Heart right ventricle (tissue), 16 donors: ENCODE data around the gene GGT6. TPM values are rescaled to one million over a fixed set of nuclear protein-coding genes. Genes with fewer than 3 reads are reported as not detected.

Experiments used
- ATAC-seq, 8 donors: fragments of 200-7000 bp; cut with Tn5 transposase; one replicate each; pipeline ENCODE4 v1.9.1; 2020; ENCODE audit warnings: mild to moderate bottlenecking in 8 of 8, moderate library complexity in 8 of 8, moderate number of reproducible peaks in 1 of 8
- DNase-seq, 2 donors: peaks; one replicate each; pipeline ENCODE4 v3.0.0-alpha.2; 2020
- H3K27ac ChIP-seq, 10 donors: fragments of 200-600 bp; sonication (generic) in 2 of 10; one replicate each; pipeline versions ENCODE4 v1.5.0 to v1.8.0; 2020 to 2022; ENCODE audit warnings: mild to moderate bottlenecking in 3 of 10
- H3K27me3 ChIP-seq, 7 donors: fragments of 200-600 bp; one replicate each; pipeline ENCODE4 v1.8.0; 2021 to 2022; ENCODE audit warnings: mild to moderate bottlenecking in 2 of 7
- H3K36me3 ChIP-seq, 9 donors: fragments of 200-600 bp; sonication (generic) in 1 of 9; one replicate each; pipeline versions ENCODE4 v1.5.0 to v1.8.0; 2020 to 2022; ENCODE audit warnings: mild to moderate bottlenecking in 2 of 9
- H3K4me1 ChIP-seq, 9 donors: fragments of 200-600 bp; sonication (generic) in 1 of 9; one replicate each; pipeline versions ENCODE4 v1.5.0 to v1.8.0; 2020 to 2022; ENCODE audit warnings: mild to moderate bottlenecking in 4 of 9
- H3K4me3 ChIP-seq, 10 donors: fragments of 200-600 bp; sonication (generic) in 2 of 10; one replicate each; pipeline versions ENCODE4 v1.5.0 to v1.8.0; 2020 to 2022; ENCODE audit warnings: mild to moderate bottlenecking in 7 of 10, moderate library complexity in 2 of 10
- H3K9me3 ChIP-seq, 11 donors: fragments of 200-600 bp in 10 of 11; sonication (generic) in 2 of 11; one replicate each; pipeline versions ENCODE4 v1.5.0 to v1.8.0; 2013 to 2022; ENCODE audit warnings: mild to moderate bottlenecking in 2 of 11, control low read depth in 1 of 11, moderate library complexity in 1 of 11
- WGBS, 2 donors: extraction: QIAGEN DNeasy Blood & Tissue Kit; methylation state at CpG; one replicate each; pipeline ENCODE4 v1.1.7; 2013; ENCODE audit warnings: inconsistent platforms in 1 of 2; 5-methylcytosine and 5-hydroxymethylcytosine counted together
- intact Hi-C, 10 donors: fragments of 100-400 bp; cut with DNase I; formaldehyde crosslinking; loops; one replicate each; pipeline versions ENCODE4 v1.11.1 to v1.14.2; 2022
- polyA plus RNA-seq, 2 donors: library from polyadenylated mRNA; stranded (reverse); fragments of 200-250 nt; gene quantifications; one replicate each; pipeline ENCODE4 v1.2.3, GENCODE V29; 2013
- total RNA-seq, 10 donors: library from RNA; stranded (reverse); fragmentation: NEBNext Ultra II Directional in 3 of 10; extraction: Animal tissue kit (Norgen Biotek cat#: 25700) in 3 of 10; gene quantifications; one replicate each; pipeline versions ENCODE4 v1.2.1 to v1.2.4, GENCODE V29; 2021 to 2023
- TF ChIP-seq, protein P1 (sequence below), 9 donors: fragments of 200-600 bp; sonication (generic) in 2 of 9; IDR thresholded peaks; one replicate each; pipeline versions ENCODE4 v1.5.0 to v1.8.0; 2021 to 2022; ENCODE audit warnings: antibody characterized with exemption in 9 of 9, mild to moderate bottlenecking in 5 of 9, moderate library complexity in 1 of 9
- donor health status: Arrhythmogenic right ventricular cardiomyopathy.
- donor health status: ischemic (EF 13 %, LVEDD 7.1; RV severe dilation, severe dysfunction).
- donor health status: healthy with polysubstance abuse.
- donor health status: DM: no; HTN: yes; CAD: no.
- donor health status: DM: no; HTN: no; CAD: no.
- donor health status: ischemic (EF 25% LVEDD 6.9; RV normal size, moderate dysfunction).
- donor health status: ischemic (EF 25% LVEDD 5.7; RV mildly dilated, moderate dysfunction).
- donor health status: healthy.
- donor health status: DM: yes; HTN: yes; CAD: no.
- donor health status: Ischemic cardiomyopathy.
- donor health status: ischemic (EF 35%, LVEDD 5.7; RV mildly dilated, moderate dysfunction).
- donor health status: nonischemic (EF 11% LVEDD 7.7; RV severe dilation, severe dysfunction).
- donor health status: DM: yes; HTN: yes; CAD: no.
- donor health status: PGD.
- donor health status: ischemic (EF 29% LVEDD 5.4; RV normal size, mild dysfunction).
- donor health status: nonischemic (EF 23%, LVEDD 6.1; RV moderate dilation, normal function).

The GGT6 gene
- total and polyA plus RNA-seq, 12 donors: 0.03 to 0.19 (median 0.12) TPM; not detected in 6

DNA sequence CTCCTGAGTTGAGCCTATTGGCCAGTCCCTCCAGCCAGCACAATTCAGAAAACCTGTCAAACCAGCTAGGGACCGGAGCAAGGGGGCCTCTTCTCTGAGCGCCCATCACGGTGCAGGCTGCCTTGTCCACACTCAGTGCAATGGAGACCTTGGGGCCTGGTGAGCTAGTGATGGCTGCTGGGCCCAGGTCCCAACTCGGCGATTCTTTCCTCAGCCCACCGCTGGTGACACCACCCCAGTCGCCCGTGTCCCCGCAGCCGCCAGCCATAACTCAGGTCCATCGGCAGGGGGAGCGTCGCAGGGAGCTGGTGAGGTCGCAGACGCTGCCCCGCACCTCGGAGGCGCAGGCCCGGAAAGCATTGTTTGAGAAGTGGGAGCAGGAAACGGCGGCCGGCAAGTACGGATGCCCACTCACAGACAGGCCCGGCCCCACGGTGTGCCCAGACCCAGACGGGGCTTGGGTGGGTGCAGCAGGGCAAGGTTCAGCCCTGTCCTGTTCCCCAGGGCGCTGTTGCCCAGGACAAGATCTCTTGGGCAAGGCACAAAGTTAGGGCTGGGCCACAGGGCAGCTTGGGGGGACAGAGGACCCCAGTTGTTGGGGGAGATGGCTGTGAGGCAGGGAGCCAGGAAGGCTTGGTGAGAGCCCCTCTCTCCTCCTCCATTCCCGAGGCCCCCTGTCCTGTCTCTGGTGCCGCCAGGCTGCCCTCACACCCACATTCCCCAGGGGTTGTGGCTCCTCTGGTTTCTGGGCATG, 34.7 kb upstream of the GGT6 start:
- Histone ChIP-seq H3K36me3 (no peaks in the 10 kb centered on the region), H3K27me3 (no peaks in the 10 kb centered on the region), H3K9me3 (no peaks in the 10 kb centered on the region), H3K4me1 (peaks cover 8 to 52% (median 38%) of the 10 kb centered on the region in 9 donors), H3K27ac (no peak overlapping the region), H3K4me3 (no peak overlapping the region)
- DNase-seq (no peak), ATAC-seq (no peak)
- WGBS, 2 donors: 56 to 63% methylated on average over 29 of the region's 29 CpGs
- intact Hi-C loops: no loop called here
- TF ChIP-seq, protein P1, sequence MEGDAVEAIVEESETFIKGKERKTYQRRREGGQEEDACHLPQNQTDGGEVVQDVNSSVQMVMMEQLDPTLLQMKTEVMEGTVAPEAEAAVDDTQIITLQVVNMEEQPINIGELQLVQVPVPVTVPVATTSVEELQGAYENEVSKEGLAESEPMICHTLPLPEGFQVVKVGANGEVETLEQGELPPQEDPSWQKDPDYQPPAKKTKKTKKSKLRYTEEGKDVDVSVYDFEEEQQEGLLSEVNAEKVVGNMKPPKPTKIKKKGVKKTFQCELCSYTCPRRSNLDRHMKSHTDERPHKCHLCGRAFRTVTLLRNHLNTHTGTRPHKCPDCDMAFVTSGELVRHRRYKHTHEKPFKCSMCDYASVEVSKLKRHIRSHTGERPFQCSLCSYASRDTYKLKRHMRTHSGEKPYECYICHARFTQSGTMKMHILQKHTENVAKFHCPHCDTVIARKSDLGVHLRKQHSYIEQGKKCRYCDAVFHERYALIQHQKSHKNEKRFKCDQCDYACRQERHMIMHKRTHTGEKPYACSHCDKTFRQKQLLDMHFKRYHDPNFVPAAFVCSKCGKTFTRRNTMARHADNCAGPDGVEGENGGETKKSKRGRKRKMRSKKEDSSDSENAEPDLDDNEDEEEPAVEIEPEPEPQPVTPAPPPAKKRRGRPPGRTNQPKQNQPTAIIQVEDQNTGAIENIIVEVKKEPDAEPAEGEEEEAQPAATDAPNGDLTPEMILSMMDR (IDR thresholded peaks at IDR 0.05): peak in 7 of 9 donors; percentile 14 to 45 (median 37)

DNA sequence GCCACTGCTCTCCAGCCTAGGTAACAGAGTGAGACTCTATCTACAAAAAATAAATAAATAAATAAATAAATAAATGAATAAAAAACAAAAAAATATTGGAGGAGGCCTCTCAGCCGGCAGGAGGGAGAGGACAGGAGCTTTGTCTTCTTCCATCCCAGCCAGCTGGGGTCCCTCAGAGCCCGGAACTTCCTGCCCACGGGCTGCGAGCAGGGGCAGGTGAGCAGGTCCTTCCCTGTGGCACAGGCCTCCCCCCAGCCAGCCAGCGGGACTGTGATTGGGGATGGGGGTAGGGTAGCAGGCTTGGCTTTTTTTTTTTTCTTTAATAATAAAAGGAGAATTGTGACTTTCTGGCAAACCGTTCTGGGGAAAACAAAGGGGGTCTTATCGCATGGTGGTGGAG, 34.0 kb upstream of the GGT6 start:
- H3K4me3 ChIP-seq: no peak overlapping the region
- DNase-seq: no peak
- H3K27ac ChIP-seq: no peak overlapping the region
- no peak for ATAC-seq
- TF ChIP-seq, protein P1 (IDR thresholded peaks at IDR 0.05): no peak
- H3K4me1 ChIP-seq: peaks cover 5 to 45% (median 32%) of the 10 kb centered on the region in 9 donors
- no peaks in the 10 kb centered on the region for H3K9me3 ChIP-seq
- no peaks in the 10 kb centered on the region for H3K27me3 ChIP-seq
- no peaks in the 10 kb centered on the region for H3K36me3 ChIP-seq
- WGBS, 2 donors: 90% methylated on average over 7 of the region's 7 CpGs
- intact Hi-C loops: no loop called here

DNA sequence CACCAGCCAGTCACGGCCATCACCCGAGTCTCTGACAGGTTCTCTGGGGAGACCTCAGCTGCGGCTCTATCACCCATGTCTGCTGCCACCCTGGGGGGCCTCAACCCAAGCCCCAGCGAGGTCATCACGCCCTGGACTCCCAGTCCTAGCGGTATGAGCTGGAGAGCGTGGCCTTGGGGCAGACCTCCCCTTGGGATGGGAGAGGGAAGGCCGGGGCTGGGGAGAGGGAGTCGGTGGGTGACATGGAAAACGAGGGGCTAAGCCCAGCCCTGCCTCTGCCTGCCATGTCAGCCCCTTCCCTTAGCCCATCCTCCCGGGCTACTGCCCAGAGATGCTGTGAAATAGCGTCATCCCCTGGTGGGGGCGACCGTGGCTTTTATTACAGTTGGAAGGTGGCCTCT, 32.6 kb upstream of the GGT6 start:
- TF ChIP-seq, protein P1 (IDR thresholded peaks at IDR 0.05): no peak
- DNase-seq (no peak), ATAC-seq (no peak)
- Histone ChIP-seq H3K36me3 (no peaks in the 10 kb centered on the region), H3K4me1 (peaks cover 6 to 46% (median 29%) of the 10 kb centered on the region in 9 donors), H3K9me3 (no peaks in the 10 kb centered on the region), H3K27ac (peak overlapping the region in 4 of 10 donors; percentile 2 to 52 (median 29)), H3K4me3 (no peak overlapping the region), H3K27me3 (no peaks in the 10 kb centered on the region)
- intact Hi-C loops: no loop called here
- 88 to 90% methylated on average over 14 of the region's 14 CpGs for WGBS, 2 donors

DNA sequence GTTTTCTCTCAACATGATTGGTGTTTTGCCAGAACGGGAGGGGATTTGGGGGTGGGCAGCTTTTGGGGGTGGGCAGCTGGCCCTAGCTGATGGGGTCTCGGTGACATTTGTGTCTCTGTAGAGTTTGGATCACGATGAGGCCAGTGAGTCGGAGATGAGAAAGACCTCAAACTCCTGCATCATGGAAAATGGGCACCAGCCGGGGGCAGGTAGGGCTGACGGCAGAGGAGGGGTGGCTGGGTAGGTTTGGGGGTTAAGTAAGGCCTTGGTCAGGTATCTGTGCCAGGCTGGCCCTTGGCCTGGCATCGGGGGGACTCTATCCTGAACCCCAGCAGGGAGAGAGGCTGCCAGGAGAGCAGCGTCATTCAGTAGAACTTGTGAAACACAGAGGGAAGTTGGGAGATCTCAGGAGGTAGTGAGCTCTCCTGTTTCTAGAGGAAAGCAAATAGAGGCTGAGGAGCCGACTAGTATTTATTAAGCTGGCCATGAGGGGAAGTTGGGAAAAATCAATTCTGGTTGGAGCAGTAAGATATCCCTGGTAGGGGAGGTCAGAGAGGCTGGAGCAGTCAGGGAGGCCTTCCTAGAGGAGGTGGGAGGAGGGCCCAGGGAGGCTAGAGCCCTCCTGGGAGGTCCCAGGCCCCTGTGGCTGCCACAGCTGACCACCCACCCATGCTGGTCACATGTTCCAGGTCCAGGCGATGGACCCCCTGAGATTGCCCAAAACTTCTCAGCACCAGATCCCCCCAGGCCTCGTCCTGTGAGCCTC, 32.0 kb upstream of the GGT6 start:
- Histone ChIP-seq H3K27me3 (no peaks in the 10 kb centered on the region), H3K9me3 (no peaks in the 10 kb centered on the region), H3K36me3 (no peaks in the 10 kb centered on the region), H3K27ac (peak overlapping the region in 1 of 10 donors; percentile 2), H3K4me3 (no peak overlapping the region), H3K4me1 (peaks cover 4 to 46% (median 28%) of the 10 kb centered on the region in 9 donors)
- no peak for DNase-seq
- TF ChIP-seq, protein P1 (IDR thresholded peaks at IDR 0.05): no peak
- 87 to 91% methylated on average over 11 of the region's 11 CpGs for WGBS, 2 donors
- ATAC-seq: no peak
- intact Hi-C loops: no loop called here
